Right atrium auricular region (tissue), 2 donors: ENCODE measurements around the gene LEMD2. TPM values are rescaled to one million over a fixed set of nuclear protein-coding genes. Genes with fewer than 3 reads are reported as not detected.

Experiments used
- DNase-seq: peaks from one replicate; pipeline ENCODE4 v3.0.0-alpha.2; 2019; ENCODE audit warnings: low spot score
- H3K27ac ChIP-seq, 2 donors: fragments of 200-600 bp; sonication (generic); 1 replicate in 1 of 2; 2 replicates in 1 of 2; pipeline ENCODE4 v1.5.1; 2016 to 2019
- H3K27me3 ChIP-seq, 2 donors: fragments of 200-600 bp; sonication (generic); one replicate each; pipeline versions ENCODE4 v1.5.1 to v1.6.0; 2017 to 2019
- H3K36me3 ChIP-seq: fragments of 200-600 bp; sonication (generic); one replicate; pipeline ENCODE4 v1.5.1; 2016
- H3K4me1 ChIP-seq, 2 donors: fragments of 200-600 bp; sonication (generic); one replicate each; pipeline versions ENCODE4 v1.5.1 to v1.6.0; 2017 to 2019
- H3K4me3 ChIP-seq, 2 donors: fragments of 200-600 bp; sonication (generic); 1 replicate in 1 of 2; 2 replicates in 1 of 2; pipeline ENCODE4 v1.5.1; 2017 to 2019; ENCODE audit warnings: mild to moderate bottlenecking in 1 of 2, moderate library complexity in 1 of 2
- H3K9me3 ChIP-seq, 2 donors: fragments of 200-600 bp; sonication (generic); one replicate each; pipeline ENCODE4 v1.5.1; 2019
- CTCF ChIP-seq, 2 donors: fragments of 200-600 bp; sonication (generic); IDR thresholded peaks; one replicate each; pipeline ENCODE4 v1.5.1; 2019; ENCODE audit warnings: antibody characterized with exemption in 2 of 2
- total RNA-seq, 2 donors: library from RNA; depleted of rRNA; stranded (reverse); fragments of >200 nt; gene quantifications; one replicate each; pipeline ENCODE4 v1.1.0, GENCODE V29; 2016

The LEMD2 gene
- total RNA-seq, 2 donors from 2014 or later, result 25.9 to 28.1 TPM

GRCh38 chr6:33830635-33831240 lies 41.8 kb upstream of the LEMD2 start:
- H3K4me1 ChIP-seq, result peaks cover 0 to 6% of the 10 kb centered on the region in 2 donors
- H3K4me3 ChIP-seq, result no peak overlapping the region
- no peak for DNase-seq
- H3K27me3 ChIP-seq, result no peaks in the 10 kb centered on the region
- no peak for TF ChIP-seq CTCF (IDR thresholded peaks at IDR 0.05)
- no peaks in the 10 kb centered on the region for H3K36me3 ChIP-seq
- H3K27ac ChIP-seq, result no peak overlapping the region
- H3K9me3 ChIP-seq, result no peaks in the 10 kb centered on the region

- no peaks in the 10 kb centered on the region for H3K27me3 ChIP-seq
- no peaks in the 10 kb centered on the region for H3K36me3 ChIP-seq
- no peak overlapping the region for H3K27ac ChIP-seq
- H3K9me3 ChIP-seq, result no peaks in the 10 kb centered on the region
- H3K4me1 ChIP-seq, result peaks cover 0 to 6% of the 10 kb centered on the region in 2 donors
- no peak for TF ChIP-seq CTCF (IDR thresholded peaks at IDR 0.05)
- no peak overlapping the region for H3K4me3 ChIP-seq
- no peak for DNase-seq
Measured at GRCh38 chr6:33828764-33829731, 40.1 kb upstream of the LEMD2 start.

- no peak for DNase-seq
- Histone ChIP-seq H3K27me3 (no peaks in the 10 kb centered on the region), H3K27ac (no peak overlapping the region), H3K4me1 (peaks cover 0 to 6% of the 10 kb centered on the region in 2 donors), H3K36me3 (no peaks in the 10 kb centered on the region), H3K4me3 (no peak overlapping the region), H3K9me3 (no peaks in the 10 kb centered on the region)
- TF ChIP-seq CTCF (IDR thresholded peaks at IDR 0.05), result no peak
Measured at GRCh38 chr6:33828452-33828763, 39.5 kb upstream of the LEMD2 start.

- Histone ChIP-seq H3K9me3 (no peaks in the 10 kb centered on the region), H3K36me3 (no peaks in the 10 kb centered on the region), H3K4me3 (no peak overlapping the region), H3K27ac (no peak overlapping the region), H3K27me3 (no peaks in the 10 kb centered on the region), H3K4me1 (peaks cover 0 to 6% of the 10 kb centered on the region in 2 donors)
- no peak for TF ChIP-seq CTCF (IDR thresholded peaks at IDR 0.05)
- DNase-seq, result no peak
Measured at GRCh38 chr6:33827546-33828451, 38.9 kb upstream of the LEMD2 start.

GRCh38 chr6:33826537-33826936 lies 37.6 kb upstream of the LEMD2 start:
- Histone ChIP-seq H3K27ac (no peak overlapping the region), H3K9me3 (no peaks in the 10 kb centered on the region), H3K27me3 (no peaks in the 10 kb centered on the region), H3K4me1 (peaks cover 0 to 6% of the 10 kb centered on the region in 2 donors), H3K36me3 (no peaks in the 10 kb centered on the region), H3K4me3 (no peak overlapping the region)
- no peak for DNase-seq
- TF ChIP-seq CTCF (IDR thresholded peaks at IDR 0.05), result no peak
